NCI-H128 (cell line): ENCODE measurements around the gene ZMYND8.
"Not testable (repeated sequence)": the region's sequence is repeated elsewhere in the genome, so short reads cannot be mapped to it uniquely, and the experiment has no call there.

ENCODE experiments used
- DNase-seq: peaks from one replicate; lab custom pipeline; 2025; ENCODE audit not compliant: unreplicated experiment; lab: John Stamatoyannopoulos, UW

Gene ZMYND8

DNA sequence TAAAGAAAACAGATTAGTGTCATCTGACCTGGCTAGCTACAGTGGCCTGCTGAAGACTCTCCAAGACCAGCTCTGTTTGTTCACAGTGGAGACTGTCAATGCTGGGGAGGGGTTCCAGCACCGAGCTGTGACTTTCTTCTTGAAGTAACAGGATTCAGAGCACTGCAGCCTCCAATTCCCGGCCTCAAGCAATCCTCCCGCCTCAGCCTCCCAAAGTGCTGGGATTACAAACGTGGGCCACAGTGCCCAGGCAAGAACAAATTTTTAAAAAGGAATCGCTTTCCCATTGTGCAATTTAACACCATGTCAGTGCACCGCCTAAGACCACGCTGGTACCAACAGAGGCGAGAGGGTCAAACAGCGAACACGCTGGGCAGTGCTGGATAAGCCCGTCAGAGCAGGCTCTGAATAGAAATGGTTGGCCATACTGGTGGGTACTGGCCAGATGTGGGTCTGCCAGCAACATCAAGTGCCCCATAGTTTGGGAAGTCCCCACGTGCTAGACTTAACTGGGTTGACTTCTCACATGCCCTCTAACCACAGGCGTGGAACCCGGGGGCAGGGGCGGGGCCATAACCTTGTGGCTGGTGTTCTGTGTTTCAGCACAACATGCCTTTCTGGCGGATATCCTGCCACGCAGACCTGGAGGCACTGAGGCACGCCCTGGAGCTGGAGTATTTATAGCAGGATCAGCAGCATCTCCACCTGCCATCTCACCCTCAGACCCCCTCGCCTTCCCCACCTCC is 168.9 kb downstream of the ZMYND8 start:
- DNase-seq: no peak

DNA sequence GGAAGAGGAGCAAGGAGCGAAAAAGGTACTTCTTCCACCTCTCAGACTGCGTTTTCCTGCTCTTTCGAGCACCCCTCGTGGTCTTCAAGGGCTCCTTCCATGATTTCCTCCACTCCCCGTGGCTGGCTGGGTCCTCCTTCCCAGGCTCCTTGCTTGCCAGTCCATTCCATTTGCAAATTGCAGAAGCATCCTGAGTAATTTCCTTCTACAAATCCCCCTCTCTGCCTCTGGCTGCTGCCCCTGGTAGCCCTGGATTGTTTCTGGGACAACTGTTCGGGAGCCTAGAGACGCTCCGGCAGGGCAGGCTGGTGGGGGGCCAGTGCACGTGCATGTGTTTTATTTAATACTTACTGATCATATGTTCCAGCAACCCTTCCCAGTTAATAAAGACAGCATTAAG is 173.1 kb downstream of the ZMYND8 start:
- no peak for DNase-seq

DNA sequence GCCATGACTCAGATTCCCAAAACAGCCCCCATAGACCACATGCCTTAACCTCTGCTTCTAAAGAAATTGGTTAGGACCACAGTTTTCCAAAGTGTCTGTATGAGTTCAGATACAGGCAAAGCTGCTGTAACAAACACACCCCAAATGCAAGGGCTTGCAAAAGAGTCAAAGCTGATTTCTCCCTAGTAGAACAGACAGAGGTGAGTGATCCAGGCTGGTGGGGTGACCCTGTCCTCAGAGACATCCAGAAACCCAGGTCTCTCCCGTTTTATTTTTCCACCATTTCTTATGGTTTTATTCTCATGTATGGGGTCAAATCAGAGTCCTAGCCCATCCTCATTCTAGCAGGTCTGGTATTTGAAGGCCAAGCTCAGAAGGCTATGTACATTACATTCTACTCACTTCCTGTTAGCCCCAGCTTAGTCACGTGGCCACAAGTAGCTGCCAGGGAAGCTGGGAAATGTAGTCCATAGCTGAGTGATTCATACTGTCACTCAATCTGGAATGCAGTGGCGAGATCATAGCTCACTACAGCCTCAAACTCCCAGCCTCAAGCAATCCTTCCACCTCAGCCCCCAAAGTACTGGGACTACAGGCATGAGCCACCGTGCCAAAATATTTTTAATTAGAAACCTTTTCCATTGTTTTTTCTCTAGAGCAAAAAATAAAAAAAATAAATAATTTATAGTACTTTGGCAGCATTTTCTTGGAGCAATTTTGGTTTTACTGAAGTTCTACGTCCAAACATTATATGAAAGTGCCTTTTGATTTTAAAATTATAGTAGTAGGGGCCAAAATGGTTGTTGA is 175.2 kb downstream of the ZMYND8 start:
- DNase-seq: no peak

DNA sequence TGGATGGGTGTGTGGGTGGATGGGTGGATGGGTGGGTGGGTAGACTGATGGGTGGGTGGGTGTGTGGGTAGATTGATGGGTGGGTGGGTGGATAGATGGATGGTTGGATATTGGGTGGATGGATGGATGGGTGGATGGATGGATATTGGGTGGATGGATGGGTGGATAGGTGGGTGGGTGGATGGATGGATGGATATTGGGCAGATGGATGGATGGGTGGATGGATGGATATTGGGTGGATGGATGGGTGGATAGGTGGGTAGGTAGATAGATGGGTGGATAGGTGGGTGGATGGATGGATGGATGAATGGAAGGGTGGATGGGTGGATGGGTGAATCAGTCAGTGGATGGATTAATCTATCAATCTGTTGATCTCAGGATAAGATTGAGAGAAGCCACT is 177.2 kb downstream of the ZMYND8 start:
- DNase-seq: no peak

DNA sequence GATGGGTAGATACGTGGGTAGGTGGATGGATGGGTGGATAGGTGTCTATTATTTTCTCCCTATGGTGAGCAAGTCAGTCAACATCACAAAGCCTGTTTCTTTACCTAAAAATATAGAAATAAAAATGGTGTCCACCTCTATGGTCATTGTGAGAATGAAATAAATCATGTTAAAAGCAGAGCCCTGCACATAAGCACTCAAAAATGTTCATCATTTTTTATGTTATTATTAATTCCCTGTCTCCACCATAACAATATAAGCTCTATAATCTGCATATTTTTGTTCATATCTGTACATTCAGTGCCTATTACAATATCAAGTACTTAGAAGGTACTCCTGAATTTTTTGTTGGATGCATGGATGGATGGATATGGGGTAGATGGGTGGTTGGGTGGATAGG is 177.6 kb downstream of the ZMYND8 start:
- DNase-seq: no peak

DNA sequence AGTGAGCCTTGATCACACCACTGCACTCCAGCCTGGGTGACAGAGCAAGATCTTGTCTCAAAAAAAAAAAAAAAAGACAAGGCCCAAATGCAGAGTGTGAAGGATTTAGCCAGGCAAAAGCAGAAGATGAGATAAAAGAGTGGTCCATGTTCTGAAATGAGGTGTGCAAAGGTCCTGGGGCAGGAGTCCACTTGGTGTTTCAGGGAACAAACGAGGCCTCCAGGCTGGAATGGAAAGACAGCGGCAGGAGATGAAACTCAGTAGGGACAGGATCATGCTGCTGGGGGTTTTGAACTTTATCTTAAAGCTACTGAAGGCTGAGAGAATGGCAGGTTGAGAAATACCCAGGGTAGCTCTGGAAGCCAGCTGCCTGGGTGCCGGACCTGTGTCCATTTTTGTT is 178.2 kb downstream of the ZMYND8 start:
- no peak for DNase-seq

DNA sequence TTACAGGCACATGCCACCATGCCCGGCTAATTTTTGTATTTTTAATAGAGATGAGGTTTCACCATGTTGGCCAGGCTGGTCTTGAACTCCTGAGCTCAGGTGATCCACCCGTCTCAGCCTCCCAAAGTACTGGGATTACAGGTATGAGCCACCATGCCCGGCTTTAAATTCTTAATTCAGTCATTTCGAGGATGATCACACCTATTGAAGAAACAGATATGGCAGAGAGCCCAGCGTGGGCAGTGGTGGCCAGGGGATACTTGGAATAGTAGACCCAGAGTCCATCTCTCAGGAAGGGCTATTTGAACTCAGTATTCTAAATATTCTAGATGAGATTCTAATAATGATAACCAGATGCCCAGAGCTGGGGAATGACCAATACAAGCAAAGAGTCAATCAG is 180.3 kb downstream of the ZMYND8 start:
- not testable (repeated sequence) for DNase-seq

DNA sequence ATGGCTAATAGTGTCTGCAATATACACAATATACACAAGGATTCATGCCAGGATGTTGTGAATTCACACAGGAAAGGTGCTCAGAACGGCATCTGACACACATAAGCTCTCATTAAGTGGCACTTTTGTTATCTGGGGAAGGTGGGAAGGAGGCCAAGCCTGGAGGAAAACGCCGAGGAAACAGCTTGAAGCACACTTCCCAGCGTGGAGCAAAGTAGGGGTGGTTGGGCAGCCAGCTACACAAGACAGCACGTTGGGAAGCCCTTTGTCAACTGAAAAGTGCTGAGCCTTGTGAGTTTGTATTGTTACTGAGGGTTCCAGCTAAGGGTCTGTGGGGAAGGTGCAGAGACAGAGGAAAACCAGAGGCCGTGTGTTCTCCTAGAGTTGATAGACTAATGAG is 181.0 kb downstream of the ZMYND8 start:
- DNase-seq: no peak

DNA sequence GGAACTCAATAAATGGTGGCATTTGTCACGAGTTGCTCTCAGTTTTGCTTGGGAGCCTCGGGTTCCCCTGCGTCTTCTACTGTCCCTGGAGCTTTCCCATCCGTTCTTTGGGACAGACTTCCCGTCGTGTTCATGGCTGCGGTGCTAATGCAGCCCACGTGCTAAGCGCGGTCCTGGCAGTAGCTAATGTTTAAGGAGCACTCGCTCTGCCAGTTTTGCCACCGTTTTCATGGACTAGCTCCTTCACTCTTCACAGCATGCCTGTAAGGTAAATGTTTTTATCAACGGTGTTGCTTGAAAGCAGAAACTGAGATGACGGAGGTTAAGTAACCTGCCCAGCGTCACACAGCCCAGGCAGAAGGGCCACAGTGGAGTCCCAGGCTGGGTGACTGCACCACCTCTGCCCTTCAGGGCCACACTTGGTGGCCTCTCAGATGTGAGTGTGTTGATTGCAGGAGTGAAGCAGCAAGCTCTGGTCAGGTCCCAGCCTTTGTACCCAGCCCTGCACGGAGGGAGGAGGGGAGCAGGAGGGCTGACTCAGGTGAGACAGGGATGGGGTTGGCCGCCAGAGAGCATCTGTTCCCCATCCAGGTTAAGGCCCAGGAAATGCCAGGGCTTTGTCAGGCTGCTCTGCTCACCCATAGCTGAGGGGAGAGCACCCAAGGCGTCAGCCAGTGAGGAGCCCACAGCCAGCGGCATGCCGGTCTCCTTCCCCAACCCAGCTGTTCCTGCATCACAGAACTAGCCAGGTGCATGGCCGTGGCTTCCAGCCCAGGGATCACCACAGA is 181.8 kb downstream of the ZMYND8 start:
- DNase-seq: no peak

DNA sequence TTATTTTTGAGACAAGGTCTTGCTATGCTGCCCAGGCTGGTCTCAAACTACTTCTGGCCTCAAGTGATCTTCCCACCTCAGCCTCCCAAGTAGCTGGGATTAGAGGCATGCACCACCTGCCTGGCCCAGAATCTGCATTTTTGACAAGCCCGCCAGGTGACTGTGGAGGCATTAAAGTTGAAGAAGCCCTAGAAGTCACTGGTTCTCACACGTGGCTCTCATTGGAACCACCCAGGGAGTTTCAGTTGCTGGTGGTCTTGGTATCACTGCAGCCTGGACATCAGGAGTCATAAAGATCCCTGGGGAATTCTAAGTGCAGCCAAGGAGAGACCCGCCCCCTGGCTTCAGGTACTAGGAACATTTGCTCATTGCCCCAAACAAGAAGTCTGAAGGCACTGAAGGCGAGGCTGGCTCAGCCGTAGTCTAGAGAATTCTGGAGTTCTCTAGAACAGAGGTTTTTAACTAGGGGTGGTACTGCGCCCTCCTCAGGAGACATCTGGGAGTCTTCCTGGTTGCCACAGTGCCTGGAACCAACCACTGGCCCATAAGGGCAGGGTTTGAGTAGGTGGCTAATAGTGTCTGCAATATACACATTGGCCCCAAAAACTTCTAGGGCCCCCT is 182.8 kb downstream of the ZMYND8 start:
- DNase-seq: no peak

DNA sequence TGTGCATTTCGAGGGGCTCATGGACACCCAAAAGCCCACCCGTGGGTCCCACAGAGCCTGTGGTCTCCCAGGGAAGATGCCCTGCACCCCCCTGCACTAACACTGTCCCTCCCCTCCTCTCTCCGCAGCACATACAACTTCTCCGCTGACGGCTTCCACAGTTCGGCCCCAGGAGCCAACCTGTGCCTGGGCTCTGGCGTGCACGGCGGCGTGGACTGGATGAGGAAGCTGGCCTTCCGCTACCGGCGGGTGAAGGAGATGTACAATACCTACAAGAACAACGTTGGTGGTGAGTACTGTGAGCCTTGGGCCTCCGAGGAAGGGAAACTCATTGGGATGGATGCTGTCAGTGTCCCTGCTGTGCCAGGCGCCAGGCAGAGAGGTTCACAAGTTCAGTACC is 183.9 kb downstream of the ZMYND8 start:
- no peak for DNase-seq

DNA sequence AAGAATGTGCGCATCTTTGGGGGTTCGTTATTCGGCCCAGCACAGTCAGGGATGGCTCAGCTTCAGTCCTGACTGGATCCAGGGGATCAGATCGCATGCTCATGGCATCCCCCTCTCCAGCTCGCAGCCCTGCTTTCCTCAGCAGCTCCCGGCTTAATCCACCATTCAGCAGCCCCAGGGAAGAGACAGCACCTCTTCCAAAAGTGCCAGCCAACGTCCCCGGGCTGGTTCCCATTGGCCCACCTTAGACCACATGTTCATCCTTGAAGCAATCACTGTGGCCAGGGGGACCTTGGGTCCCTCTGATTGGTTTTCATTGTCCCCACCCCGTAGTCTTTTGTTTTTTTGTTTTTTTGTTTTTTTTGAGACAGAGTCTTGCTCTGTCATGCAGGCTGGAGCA is 188.7 kb downstream of the ZMYND8 start:
- DNase-seq: no peak

DNA sequence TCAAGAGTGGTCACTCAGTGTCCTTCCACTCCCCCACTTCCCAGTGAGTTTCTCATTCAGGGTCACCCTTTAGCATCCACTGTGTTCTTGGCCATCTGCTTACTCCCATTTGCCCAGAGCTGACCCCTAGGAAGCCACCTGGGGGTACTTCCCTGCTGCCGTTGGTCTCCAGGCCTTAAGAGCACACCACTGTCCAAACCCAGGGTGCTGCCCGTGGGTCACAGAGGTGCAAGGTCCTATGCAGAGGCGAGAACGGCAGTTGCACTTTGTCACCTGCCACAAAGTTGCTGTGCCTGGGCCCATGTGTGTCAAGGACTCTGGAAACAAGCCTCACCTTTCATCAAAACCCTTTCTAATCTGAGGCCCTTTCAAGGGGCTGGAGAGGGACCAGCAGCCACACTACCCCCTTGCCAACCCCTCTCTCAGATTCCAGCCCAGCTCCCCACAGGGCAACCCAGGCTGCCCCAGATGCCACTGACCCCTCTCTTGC is 191.1 kb downstream of the ZMYND8 start:
- DNase-seq: no peak

DNA sequence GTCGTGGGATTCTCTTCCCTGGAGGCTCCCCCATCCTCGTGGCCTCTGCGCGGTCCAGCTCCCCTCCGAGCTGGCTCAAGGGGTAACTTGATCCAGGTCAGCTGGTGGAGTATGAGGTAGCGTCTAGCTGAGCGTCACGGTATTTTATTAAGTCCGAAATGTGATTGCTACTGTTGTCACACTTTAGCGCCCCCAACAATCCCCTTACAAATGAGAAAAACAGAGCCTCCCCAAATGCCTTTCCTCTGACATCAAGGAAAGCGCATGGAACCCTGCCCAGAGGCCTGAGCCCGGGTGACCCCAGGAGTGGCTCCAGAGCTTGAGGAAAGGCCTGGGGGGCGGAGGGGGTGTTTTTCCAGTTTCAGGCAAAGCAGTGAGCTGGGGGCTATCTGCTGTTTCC is 192.4 kb downstream of the ZMYND8 start:
- no peak for DNase-seq

DNA sequence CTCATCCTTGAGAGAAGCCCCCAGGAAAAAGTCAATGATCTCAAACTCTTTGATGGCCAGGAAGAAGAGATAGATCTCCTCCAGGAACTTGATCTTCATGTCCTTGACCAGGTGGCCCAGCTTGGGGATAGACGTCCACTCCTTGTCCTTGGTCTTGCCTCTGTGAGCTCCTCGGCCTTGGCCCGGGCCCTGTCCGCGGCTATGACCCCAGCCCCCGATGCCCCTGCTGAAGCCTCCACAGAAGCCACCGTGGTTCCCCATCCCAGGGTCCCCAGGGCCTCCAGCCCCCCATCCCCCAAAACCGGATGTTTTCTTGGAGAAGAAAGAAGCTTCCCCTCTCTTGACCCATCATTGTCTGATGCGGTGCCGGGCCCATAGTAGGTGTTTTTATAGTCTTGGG is 195.1 kb downstream of the ZMYND8 start:
- no peak for DNase-seq

DNA sequence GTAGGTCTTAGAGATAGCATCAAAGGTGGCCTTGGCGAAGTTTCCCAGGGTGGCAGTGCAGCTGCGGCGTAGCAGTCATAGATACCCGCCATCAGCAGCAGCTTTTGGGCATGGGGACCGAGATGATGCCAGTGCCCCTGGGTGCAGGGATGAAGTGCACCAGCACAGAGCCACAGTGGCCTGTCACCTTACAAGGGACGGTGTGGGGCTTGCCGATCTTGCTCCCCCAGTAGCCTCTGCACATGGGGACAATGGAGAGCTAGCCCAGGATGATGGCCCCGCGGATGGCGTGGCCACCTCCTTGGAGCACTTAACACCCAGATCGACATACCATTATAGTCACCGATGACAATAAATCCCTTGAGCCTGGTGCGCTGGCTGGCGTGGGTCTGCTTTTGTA is 195.5 kb downstream of the ZMYND8 start:
- DNase-seq: no peak

DNA sequence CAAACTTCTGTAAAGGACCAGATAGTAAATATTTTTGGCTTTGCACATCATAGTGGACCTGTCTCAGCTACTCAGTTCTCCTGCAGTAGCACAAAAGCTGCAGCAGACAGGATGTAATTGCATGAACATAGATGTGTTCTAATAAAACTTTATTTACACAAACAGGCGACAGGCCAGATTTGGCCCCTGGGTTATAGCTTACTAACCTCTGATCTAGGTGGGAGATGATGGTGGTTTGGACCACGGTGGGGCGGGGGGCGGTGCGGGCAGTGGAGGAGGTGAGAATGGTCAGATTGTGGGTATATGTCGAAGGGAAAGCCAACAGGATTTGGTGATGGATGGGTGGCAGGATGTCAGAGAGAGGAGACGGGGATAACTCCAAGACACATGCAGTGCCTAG is 196.3 kb downstream of the ZMYND8 start:
- DNase-seq: no peak
